ENCODE results near the gene PTCRA.
"Not testable (repeated sequence)": the region's sequence is repeated elsewhere in the genome, so short reads cannot be mapped to it uniquely, and the experiment has no call there.

Gene PTCRA

DNA sequence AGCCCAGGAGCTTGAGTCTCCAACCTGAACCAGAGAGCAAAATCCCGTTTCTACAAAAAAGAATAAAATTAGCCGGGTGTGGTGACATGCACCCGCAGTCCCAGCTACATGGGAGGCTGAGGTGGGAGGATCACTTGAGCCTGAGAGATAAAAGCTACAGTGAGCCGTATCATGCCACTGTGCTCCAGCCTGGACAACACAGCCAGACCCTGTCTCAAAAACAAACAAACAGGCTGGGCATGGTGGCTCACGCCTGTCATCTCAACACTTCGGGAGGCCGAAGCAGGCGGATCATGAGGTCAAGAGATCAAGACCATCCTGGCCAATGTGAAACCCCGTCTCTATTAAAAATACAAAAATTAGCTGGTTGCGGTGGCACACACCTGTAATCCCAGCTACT lies 11.4 kb upstream of the PTCRA start:
- no peak for DNase-seq

DNA sequence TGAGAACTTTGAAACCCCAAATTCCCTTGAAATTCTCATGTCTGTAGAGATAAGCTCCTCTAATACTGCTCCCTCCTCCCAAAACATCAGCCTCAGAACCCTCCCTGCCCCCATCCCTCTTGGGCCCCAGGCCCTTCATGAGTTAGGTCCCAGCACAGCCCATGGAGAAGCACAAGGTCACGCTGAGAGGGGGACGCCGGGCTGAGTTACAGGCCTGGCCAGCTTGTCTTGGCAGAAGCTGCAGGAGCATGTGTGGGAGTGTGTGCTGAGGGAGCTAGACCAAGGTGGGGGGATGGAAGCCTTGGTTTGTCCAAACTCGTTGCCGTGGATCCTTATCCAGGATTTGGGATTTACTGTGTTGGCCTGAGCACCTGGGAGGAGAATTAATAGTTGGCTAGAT lies 8.5 kb upstream of the PTCRA start:
- peak; percentile 60 for DNase-seq

DNA sequence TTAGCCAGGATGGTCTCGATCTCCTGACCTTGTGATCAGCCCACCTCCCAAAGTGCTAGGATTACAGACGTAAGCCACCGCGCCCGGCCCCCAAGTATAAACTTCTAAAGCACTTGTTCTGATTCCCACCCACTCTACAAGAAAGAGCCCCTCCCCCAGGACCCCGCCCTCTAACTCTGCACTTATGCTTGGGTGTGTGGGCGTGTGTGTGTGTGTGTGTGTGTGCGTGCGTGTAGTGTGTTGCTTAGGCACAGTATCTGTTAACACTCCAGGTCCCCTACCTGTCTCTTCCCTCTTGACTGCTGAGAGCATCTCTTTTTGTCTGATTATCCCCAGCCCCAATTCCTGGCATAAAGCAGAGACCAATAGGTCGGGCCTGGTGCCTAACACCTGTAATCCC lies 6.0 kb upstream of the PTCRA start:
- DNase-seq, result peak; percentile 56

DNA sequence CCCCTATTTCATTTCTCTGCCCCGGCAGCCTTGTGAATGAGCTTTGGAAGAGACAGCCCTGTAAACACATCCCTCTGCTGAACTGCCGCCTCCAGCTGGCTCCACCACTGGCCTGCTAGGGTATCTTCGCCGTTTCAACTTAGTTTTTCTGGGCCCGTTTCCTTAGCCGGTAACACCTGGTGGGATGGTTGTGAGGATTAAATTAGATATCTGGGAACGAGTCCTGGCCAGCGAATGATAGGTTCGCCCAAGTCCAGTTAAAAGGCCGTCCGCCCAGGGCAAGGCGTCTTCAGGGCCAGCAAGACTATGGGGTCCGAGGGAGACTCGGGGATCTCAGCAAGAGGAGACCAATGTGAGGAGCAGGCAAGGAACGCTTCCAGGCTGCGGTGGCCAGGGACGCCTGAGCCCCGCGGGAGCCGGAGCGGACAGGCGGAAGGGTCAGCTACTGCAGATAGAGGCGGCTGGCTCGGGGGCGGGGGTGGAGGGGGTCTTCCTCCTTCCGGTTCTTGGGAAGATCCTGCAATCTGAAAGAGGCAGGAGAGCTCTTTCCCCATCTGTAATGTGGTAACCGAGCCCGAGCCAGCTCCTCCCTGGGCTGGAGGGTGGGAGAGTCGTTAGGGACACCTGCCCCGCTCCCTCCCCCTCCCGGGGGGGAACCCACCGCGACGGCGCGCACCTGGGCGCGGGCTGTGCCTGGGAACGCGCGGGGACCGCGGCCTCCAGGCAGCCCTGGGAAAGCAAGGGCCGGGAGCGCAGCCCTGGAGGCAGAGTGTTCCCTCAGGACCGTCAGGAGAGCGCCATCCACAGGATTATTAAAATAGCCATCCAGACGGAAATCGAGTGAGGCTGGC lies 4.5 kb upstream of the PTCRA start:
- DNase-seq, result peak; percentile 50

GRCh38 chr6:42914546-42914945 lies 1.3 kb upstream of the PTCRA start:
- DNase-seq, result peak; percentile 27

DNA sequence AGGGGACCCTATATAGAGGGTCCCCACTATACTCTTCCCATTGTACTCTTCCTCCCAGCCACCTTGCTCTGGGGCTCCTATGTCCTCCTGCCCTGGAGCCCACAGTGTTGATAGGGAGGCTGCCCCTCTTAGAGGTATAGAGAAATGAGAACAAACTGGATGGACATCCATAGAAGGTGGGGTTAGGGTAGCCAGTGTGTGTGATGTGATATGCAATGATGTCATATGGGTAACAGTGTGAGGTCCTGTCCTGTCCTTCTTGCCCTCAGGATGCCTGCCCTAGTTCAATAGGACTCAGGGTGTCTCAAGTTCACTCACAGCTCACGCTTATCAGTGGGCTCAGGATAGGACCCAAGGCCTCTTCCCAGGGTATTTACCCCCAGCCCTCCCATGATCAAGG lies 435 bp downstream of the PTCRA start:
- no peak for DNase-seq

DNA sequence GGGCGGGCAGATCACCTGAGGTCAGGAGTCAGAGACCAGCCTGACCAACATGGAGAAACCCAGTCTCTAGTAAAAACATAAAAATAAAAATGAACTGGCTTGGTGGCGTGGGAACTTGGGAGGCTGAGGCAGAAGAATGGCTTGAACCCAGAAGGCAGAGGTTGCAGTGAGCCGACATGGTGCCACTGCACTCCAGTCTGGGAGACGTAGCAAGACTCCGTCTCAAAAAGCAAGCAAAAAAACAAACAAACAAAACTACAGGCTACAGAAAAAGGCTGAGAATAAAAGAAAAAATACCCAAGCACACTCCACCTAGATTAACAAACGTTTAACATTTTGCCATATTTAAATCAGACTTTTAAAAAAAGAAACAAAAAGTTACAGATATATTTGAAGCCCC lies 5.9 kb downstream of the PTCRA start:
- DNase-seq, result no peak

GRCh38 chr6:42923666-42924065 lies 7.8 kb downstream of the PTCRA start:
- DNase-seq, result no peak

- no peak for DNase-seq
Observed at GRCh38 chr6:42925248-42925857, 9.5 kb downstream of the PTCRA start.

- DNase-seq, result peak; percentile 98
Observed at GRCh38 chr6:42928986-42929820, 13.3 kb downstream of the PTCRA start, which contains the start of gene CNPY3. TSS of gene CNPY3 (plus strand) at chr6:42929480. CDS start at chr6:42929571, 91 bp downstream.

GRCh38 chr6:42929821-42930360 lies 14.0 kb downstream of the PTCRA start:
- DNase-seq, result peak; percentile 83

GRCh38 chr6:42932412-42932811 lies 16.6 kb downstream of the PTCRA start:
- no peak for DNase-seq

DNA sequence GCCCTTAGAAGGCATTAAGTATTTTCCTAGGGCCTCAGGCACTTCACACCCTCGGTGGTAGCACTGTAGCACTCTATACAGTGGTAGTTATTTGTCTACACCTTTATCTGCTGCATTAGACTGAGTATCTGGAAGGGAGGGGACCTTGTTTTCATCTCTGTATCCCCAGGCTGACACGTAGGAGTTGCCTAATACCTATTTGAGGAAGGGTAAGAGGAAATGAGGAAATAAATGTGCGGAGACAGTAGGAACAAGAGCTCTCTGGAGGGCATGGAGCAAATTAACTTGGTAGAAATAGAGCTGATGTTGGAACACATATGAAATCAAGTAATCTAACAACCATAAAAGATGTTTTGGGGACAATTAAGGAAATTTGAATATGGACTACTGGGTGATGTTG lies 17.4 kb downstream of the PTCRA start:
- no peak for DNase-seq

DNA sequence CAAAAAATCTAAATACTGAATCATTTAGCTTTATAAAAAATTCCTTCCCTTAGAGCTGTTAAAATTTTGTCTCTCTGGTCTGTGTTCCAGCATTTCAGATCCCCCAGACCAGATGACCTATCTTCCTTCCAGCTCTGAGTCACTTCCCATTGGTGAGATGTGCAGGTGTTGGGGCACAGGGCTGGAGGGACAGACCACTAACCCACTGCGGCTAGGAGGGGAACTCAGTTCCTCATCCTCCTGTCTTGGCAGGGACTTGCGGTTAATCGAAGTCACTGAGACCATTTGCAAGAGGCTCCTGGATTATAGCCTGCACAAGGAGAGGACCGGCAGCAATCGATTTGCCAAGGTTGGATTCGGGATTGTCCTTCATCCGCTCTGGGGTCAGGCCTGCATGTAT lies 19.5 kb downstream of the PTCRA start:
- no peak for DNase-seq

GRCh38 chr6:42936398-42936797 lies 20.5 kb downstream of the PTCRA start:
- DNase-seq, result no peak

DNA sequence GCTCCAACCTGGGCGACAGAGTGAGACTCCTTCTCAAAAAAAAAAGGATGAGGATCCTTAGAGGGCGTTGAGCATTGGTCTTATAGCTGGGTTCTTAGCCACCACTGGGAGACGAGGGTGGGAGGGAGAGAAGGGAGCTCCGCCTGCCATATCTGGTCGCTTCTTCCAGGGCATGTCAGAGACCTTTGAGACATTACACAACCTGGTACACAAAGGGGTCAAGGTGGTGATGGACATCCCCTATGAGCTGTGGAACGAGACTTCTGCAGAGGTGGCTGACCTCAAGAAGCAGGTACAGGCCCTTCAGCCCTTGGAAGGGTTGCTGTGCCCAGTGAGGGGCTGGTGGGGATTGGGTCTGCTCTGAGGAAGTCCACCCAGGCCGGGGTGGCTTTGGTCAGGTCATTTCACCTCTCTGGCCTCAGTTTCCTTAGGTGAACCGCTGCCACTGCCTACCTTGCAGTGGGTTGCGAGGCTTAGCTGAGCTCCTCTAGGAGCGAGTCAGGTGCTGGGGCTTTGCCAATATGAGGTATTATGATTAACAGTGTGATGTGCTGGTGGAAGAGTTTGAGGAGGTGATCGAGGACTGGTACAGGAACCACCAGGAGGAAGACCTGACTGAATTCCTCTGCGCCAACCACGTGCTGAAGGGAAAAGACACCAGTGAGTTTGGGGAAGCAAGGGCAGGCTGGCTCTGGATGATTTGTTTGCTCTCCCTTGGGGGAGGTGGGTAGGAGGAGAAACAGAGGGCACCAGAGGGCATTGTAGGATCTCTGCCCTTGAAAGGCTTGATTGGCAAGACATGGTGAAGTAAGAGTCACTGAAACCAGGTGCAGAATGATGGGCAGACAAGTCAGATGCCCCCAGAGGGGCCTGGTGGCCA lies 21.9 kb downstream of the PTCRA start:
- no peak for DNase-seq

DNA sequence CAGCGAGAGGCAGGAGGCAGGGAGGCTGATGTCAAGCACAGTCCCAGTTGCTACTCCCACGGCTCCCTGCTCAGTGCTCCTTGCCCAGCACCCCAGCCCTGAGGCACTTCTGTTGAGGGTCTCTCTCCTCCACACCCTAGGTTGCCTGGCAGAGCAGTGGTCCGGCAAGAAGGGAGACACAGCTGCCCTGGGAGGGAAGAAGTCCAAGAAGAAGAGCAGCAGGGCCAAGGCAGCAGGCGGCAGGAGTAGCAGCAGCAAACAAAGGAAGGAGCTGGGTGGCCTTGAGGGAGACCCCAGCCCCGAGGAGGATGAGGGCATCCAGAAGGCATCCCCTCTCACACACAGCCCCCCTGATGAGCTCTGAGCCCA lies 22.6 kb downstream of the PTCRA start:
- no peak for DNase-seq

DNA sequence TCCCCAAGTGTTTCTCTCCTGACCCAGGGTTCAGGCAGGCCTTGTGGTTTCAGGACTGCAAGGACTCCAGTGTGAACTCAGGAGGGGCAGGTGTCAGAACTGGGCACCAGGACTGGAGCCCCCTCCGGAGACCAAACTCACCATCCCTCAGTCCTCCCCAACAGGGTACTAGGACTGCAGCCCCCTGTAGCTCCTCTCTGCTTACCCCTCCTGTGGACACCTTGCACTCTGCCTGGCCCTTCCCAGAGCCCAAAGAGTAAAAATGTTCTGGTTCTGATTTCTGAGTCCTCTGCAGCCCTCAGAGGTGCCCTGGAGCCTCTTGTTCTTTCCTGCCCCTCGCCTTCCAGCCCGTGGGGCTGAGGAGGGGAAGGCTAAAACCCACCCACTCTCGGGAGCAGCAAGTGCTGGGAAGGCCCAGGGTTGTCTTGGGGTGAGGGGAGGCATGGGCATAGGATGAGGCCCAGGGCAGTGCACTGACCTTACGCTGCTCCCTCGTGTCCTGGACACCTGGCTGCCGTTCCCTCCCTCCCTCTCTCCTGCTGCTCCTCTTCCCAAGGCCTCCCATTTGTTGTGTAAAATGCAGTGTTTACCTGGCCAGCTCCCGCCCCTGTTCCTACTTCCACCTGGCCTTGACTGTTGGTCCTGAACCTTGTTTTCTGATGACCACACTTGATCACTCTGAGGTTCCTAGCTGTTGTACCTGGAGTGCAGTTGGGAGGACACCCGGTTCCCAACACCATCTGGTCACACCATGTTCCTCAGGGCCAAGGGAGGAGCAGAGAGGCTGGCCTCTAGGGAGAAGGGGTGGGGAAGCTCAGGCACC lies 23.3 kb downstream of the PTCRA start:
- no peak for DNase-seq

GRCh38 chr6:42939810-42940167 lies 23.9 kb downstream of the PTCRA start:
- no peak for DNase-seq

GRCh38 chr6:42940493-42941045 lies 24.7 kb downstream of the PTCRA start:
- no peak for DNase-seq

DNA sequence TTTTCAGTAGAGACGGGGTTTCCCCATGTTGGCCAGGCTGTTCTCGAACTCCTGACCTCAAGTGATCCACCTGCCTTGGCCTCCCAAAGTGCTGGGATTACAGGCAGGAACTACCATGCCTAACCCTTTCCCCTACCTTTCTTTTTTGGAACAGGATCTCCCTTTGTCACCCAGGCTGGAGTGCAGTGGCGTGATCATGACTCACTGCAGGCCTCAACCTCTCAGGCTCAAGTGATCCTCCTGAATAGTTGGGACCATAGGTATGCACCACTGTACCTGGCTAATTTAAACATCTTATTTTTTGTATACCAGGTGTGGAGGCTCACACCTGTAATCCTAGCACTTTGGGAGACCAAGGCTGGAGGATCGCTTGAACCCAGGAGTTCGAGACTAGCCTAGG lies 25.5 kb downstream of the PTCRA start:
- not testable (repeated sequence) for DNase-seq
